ENCODE measurements around the gene CASZ1. TPM values are rescaled to one million over a fixed set of nuclear protein-coding genes. Genes with fewer than 3 reads are reported as not detected.

Gene CASZ1
- total and polyA plus RNA-seq, 10 of the 15 experiments (the other 5 are each of a cell fraction or from before 2014, with no cell fraction given): 0.52 to 9.8 (median 3.7) TPM

GRCh38 chr1:10665226-10665625, 131.2 kb downstream of the CASZ1 start (continued):
- no peak for TF ChIP-seq PRDM15 (CRISPR knock-in tag; IDR thresholded peaks at IDR 0.05)
- TF ChIP-seq IKZF1 (conservative IDR thresholded peaks at IDR 0.05): no peak
- no peak for TF ChIP-seq SMAD5 (IDR thresholded peaks at IDR 0.05; ENCODE audit: low read depth)
- TF ChIP-seq ZNF274 (IDR thresholded peaks at IDR 0.05; ENCODE audit: insufficient read depth, insufficient read length): no peak
- no peak for TF ChIP-seq POLR2AphosphoS5 (IDR thresholded peaks at IDR 0.05; ENCODE audit: low read length)
- TF ChIP-seq CHD2 (IDR thresholded peaks at IDR 0.05; ENCODE audit: borderline replicate concordance, low read depth, low read length): no peak
- TF ChIP-seq NR2C1 (IDR thresholded peaks at IDR 0.05): no peak
- no peak for TF ChIP-seq MLLT1 (IDR thresholded peaks at IDR 0.05)
- TF ChIP-seq RCOR1 (conservative IDR thresholded peaks at IDR 0.05; ENCODE audit: low read depth, low read length): no peak
- TF ChIP-seq ZNF622 (IDR thresholded peaks at IDR 0.05): no peak
